NCI-H510A treated with DMSO at 0.1 percent for 48 hours (cell line): ENCODE measurements around the gene ADAMTS9.

Experiments
- DNase-seq: peaks from one replicate; lab custom pipeline; 2025; lab: John Stamatoyannopoulos, UW

ADAMTS9 gene

GRCh38 chr3:64489361-64490044, 198.3 kb downstream of the ADAMTS9 start:
- DNase-seq: peak; percentile 77

- DNase-seq: peak; percentile 33
These were observed 198.9 kb downstream of the ADAMTS9 start for GRCh38 chr3:64488939-64489338.

GRCh38 chr3:64484289-64484992, 203.4 kb downstream of the ADAMTS9 start:
- DNase-seq: peak; percentile 75

GRCh38 chr3:64483467-64483866, 204.3 kb downstream of the ADAMTS9 start:
- DNase-seq: no peak

- DNase-seq: no peak
These were observed 212.8 kb downstream of the ADAMTS9 start for GRCh38 chr3:64475037-64475436.

- no peak for DNase-seq
These were observed 214.3 kb downstream of the ADAMTS9 start for GRCh38 chr3:64473466-64473865.

- no peak for DNase-seq
These were observed 217.4 kb downstream of the ADAMTS9 start for GRCh38 chr3:64470436-64470835.

- DNase-seq: no peak
These were observed 220.4 kb downstream of the ADAMTS9 start for GRCh38 chr3:64467255-64467944.
